Measurements from ENCODE around the gene TMEM255A.

Gene TMEM255A

DNA sequence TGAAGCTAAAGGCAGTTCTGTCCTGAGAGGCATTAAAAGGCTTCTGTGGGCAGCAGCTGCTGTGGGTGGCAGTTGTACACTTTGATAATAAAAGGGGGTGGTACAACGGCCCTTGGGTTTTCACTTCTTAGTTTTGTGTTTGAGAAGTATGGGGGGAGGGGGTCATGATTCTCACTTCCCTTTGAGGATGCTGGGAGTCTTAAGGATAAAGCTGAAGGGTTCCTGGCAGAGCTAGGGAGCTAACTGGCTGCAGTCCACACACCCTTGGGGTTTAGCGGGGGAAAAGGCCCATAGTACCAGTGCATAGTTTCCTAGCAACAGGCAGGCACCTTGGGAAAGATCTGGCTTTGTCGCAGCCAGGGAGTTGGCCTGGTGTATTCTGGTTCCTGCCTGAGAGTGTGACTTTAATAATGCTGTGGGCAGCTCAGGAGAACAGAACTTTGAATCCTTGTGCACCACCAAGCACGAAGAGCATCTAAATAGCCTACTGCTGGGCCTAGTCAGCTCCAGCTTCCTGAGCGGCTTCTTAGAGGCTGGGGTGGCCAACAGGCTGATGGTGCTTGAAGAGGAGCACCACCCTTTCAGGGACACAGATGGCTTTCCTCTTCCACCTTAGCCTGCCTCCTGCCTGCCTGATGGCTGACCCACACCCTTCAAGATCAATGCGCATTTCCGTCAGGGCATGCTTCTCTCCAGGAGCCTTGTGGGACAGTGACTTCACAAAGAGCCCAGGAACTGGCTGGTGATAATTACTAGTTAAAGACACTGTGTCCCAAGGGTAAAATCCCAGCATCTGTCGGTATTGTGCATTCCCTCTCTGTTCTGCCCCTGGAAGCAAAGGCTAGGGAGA is 48.2 kb downstream of the TMEM255A start:
- no peak for DNase-seq

DNA sequence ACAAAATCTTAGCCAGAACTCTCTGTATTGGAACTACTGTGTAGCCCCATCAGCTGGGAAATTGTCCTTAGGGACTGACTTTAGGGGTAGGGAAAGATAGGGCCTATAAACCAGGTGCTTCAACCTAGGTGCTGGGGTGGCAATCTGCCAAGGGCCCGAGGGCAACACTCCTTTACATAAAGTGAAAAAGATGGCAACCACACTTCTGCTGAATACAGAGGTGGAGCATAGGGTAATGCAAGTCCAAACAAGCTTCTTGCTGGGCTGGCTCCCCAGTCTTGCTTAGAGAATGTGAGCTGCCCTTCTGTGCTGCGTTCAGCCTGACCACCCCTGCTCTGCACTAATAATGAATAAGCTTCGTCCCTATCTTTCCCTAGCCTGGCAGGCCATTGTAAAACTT is 50.9 kb downstream of the TMEM255A start:
- DNase-seq = no peak

GRCh38 chrX:120253784-120254183 is 57.5 kb downstream of the TMEM255A start:
- no peak for DNase-seq

DNA sequence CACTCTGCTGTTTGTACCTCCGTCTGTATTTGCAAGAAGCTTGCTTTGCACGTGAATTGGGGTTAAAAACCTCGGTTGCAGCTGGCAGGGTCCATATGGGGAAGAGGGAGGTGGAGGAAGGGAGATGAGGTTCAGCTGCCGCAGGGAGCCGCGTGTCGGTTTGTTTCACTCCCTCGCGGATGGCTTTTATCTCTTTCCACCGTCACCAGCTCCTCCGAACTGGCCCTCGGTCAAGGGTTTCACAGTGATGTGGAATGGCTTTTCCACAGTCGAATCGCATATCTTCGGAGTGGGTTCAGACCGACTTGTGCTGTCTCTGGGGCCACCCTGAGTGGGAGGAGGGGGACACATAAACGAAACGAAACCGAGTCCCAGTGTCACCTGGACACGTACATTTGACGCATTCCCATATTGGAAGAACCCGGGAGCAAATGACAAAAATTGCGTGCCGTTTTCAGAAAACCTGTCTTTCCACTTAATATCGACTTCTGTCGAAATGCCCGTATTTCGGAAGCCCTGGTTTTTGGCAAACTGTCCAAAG is 59.7 kb downstream of the TMEM255A start:
- peak; percentile 11 for DNase-seq

- DNase-seq = peak; percentile 93
Measured at GRCh38 chrX:120250522-120251271, 60.6 kb downstream of the TMEM255A start, which contains the start of gene ZBTB33. TSS of gene ZBTB33 (plus strand) at chrX:120250812. CDS start at chrX:120253416, 2,604 bp downstream.

GRCh38 chrX:120244735-120245498 is 66.3 kb downstream of the TMEM255A start:
- DNase-seq = peak; percentile 78

DNA sequence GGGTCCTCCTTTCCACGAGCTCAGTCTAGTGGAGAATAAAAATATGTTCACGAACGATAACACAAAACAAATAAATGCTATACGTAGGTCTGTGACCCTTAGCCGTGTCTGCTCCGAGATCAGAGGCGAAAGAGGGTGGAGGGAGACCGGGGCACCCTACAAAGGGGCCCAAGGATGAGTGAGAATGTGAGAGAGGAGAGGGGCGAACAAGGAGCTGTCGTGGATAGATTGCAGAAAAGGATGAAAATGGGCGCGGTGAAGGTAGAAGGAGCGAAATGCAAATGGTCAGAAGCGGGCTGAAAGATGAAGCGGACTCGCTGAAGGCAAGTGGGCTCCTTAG is 66.9 kb downstream of the TMEM255A start:
- no peak for DNase-seq

DNA sequence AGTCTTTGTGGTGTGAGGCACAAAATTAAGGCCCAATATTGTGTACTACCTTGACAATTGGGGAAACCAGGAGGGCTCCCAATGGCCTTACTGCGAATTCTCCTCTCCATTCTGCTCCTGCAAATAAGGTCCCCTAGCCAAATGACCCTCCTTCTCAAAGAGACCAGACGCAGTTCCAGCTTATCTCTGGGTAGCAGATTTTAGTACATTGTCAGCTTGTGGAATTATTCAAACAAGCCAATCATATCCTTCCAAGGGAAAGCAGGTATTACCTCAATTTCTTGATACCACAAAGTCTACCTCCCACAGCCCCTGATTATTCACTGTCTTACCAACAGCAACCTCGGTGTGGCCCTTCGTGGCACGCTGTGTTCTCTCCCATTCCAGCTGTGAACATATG is 68.4 kb downstream of the TMEM255A start:
- DNase-seq = no peak

DNA sequence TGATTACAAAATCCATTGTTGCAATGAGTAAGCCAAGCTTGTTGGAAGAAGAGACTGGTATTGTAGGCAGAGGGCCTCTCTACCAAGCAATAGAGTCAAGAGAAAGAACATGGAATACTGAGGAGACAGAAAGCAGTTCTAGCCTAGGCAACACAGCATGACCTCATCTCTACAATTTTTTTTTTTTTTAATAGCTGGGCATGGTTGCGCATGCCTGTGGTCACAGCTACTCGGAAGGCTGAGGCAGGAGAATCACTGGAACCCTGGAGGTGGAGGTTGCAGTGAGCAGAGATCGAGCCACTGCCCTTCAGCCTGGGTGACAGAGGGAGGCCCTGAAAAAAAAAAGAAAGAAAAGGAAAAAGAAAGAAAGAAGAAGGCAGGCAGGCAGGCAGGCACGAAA is 72.3 kb downstream of the TMEM255A start:
- no peak for DNase-seq

- DNase-seq = no peak
Measured at GRCh38 chrX:120236687-120237479, 74.4 kb downstream of the TMEM255A start.

- no peak for DNase-seq
Measured at GRCh38 chrX:120235284-120235683, 76.0 kb downstream of the TMEM255A start.

DNA sequence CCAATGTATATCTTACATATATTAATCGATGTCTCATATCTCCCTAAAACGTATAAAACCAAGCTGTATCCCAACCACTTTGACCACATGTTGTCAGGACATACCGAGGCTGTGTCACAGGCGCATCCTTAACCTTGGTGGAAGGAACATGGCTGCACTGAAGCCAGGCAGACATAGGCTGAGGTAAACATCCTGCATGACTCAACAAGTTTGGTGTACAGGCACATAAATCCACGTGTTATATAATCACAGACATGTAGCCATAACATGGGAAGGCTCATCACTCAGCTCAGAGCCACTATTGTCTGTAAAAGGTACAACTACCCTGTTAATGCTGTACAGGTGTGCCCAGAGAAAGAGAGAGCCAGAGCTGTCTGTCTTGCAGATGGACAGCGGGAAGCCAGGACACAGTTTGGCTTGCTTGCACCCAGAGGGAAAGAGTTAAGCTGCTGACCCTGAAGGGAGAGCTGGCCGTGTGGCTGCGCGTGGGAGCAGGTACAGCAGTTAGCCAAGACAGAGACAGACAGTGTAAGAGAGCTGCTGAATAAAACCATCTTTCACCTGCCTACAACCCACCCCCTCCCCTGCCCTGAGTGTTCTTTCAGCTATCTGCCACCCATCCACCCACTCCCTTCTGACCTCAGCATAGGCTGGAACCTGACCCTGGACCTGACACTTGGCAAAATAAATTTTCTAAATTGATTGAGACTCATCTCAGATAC is 82.9 kb downstream of the TMEM255A start:
- DNase-seq = no peak

- DNase-seq = no peak
Measured at GRCh38 chrX:120224388-120224787, 86.9 kb downstream of the TMEM255A start.

- no peak for DNase-seq
Measured at GRCh38 chrX:120223374-120223773, 87.9 kb downstream of the TMEM255A start.

DNA sequence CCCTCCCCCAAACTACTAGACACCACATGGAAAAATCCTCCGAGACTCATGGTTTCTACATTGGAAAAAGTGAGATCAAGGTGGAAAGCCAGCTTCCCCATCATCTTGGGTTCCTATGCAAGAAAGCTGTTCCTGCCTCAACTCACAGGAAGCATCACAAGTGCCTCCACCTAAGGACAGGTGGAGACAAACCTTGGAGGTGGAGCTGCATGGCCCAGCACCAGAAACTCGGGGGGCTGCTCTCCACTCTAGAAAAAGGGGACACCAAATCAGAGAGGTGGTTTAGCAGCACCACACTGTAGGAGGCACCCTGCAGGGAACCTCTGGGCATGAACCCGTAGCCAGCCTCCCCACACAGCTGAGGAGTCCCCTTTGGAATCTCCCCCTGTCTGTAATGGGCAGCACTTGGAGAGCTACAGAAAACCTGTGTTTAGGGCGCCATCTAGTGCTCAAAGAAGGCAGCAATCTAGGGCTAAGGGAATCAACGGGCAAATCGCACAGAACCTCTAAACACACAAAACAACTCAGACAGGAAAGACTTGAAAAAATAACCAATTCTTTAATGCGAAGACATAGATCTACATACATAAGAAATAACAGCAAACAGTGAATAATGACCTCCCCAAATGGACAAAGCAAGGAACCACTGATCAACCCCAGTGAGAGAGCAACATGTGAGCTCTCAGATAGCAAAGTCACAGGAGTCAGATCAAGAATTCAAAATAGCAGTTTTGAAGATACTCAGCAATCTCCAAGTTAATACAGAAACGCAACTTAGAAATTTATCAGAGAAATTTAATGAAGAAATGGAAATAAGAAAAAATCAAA is 97.6 kb downstream of the TMEM255A start:
- peak; percentile 45 for DNase-seq

All from NCI-H748 treated with DMSO at 0.1 percent for 48 hours (cell line).